Measurements from ENCODE around the gene UBE2K. TPM values are rescaled to one million over a fixed set of nuclear protein-coding genes. Genes with fewer than 3 reads are reported as not detected.
"Not testable (repeated sequence)": the region's sequence is repeated elsewhere in the genome, so short reads cannot be mapped to it uniquely, and the experiment has no call there.

Gene UBE2K
- total RNA-seq, 1 experiment from 2014 or later: 13.3 TPM

DNA sequence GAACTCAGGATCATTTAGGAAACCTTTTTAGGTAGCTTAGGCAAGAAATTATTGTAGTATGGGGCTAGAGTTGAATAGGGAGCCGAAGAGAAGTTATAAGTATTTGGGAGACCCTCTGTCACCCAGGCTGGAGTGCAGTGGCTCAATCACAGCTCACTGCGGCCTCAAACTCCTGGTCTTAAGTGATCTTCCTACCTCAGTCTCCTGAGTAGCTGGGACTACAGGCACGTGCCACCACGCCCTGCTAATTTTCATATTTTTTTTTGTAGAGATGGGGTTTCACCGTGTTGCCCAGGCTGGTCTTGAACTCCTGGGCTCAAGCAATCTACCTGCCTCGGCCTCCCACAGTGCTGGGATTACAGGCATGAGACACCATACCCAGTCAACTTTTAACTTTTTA, 23.3 kb downstream of the UBE2K start:
- not testable (repeated sequence) for H3K36me3 ChIP-seq

DNA sequence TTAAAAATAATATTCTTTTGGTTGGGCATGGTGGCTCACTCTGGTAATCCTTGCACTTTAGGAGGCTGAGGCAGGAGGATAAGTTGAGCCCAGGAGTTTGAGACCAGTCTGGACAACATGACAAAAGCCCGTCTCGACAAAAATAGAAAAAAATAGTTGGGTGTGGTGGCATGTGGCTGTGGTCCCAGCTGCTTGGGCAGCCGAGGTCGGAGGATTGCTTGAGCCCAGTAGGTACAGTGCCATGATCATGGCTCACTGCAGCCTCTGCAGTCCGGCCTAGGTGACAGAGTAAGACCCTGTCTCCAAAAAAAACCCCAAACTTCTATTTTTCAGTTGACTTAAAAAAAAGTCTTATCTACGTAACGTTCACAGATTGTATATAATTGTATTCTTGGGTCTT, 23.9 kb downstream of the UBE2K start:
- no peak for DNase-seq (ENCODE audit: low read depth in 1 of 2, low spot score in 2 of 2)
- no peaks in the 10 kb centered on the region for H3K9me3 ChIP-seq (replicated peaks)
- H3K27me3 ChIP-seq (replicated peaks): no peaks in the 10 kb centered on the region
- H3K27ac ChIP-seq: no peak overlapping the region
- no peaks in the 10 kb centered on the region for H3K36me3 ChIP-seq
- no peaks in the 10 kb centered on the region for H3K4me1 ChIP-seq (replicated peaks)
- no peak overlapping the region for H3K4me3 ChIP-seq

More for the DNA sequence above, 23.3 kb downstream of the UBE2K start:
- not testable (repeated sequence) for H3K4me1 ChIP-seq (replicated peaks); DNase-seq (ENCODE audit: low read depth in 1 of 2, low spot score in 2 of 2); H3K4me3 ChIP-seq; H3K27ac ChIP-seq; H3K9me3 ChIP-seq (replicated peaks); H3K27me3 ChIP-seq (replicated peaks)

DNA sequence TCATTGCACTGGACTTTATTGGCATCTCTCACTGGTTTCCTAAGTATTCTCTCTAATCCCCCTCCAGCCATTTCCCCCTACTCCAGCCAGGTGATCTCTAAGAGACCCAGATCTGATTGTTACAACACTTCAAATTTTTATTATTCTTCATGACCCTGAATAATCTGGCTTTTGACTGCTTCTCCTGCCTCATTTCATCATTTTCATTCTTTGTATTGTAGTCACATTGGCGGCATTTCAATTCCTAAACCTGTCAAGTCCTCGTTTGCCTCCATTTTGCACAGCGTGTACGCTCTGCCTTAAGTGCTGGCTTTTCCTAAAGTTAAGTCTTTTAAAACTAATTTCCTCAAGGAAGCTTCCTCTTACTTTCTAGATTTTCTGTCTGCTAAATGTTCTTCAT, 31.6 kb downstream of the UBE2K start:
- H3K4me3 ChIP-seq: no peak overlapping the region
- no peaks in the 10 kb centered on the region for H3K27me3 ChIP-seq (replicated peaks)
- H3K27ac ChIP-seq: no peak overlapping the region
- DNase-seq (ENCODE audit: low read depth in 1 of 2, low spot score in 2 of 2): no peak
- no peaks in the 10 kb centered on the region for H3K36me3 ChIP-seq
- no peaks in the 10 kb centered on the region for H3K9me3 ChIP-seq (replicated peaks)
- H3K4me1 ChIP-seq (replicated peaks): no peaks in the 10 kb centered on the region

DNA sequence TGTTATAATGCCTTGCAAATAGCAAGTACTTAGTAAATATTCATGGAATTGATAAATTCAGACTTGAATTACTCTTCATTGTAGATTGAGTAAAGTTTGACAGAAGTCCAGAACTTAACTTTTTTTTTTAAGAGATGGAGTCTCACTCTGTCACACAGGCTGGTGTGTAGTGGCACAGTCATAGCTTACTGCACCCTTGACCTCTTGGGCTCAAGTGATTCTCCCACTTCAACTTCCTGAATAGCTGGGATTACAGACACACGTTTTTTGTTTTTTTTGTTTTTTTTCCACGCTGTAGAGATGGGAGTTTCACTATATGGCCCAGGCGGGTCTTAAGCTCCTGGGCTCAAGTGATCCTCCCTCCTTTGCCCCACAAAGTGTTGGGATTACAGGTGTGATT, 32.1 kb downstream of the UBE2K start:
- Histone ChIP-seq H3K9me3 (replicated peaks) (no peaks in the 10 kb centered on the region), H3K4me1 (replicated peaks) (no peaks in the 10 kb centered on the region), H3K27me3 (replicated peaks) (no peaks in the 10 kb centered on the region), H3K36me3 (no peaks in the 10 kb centered on the region), H3K27ac (no peak overlapping the region), H3K4me3 (no peak overlapping the region)
- DNase-seq (ENCODE audit: low read depth in 1 of 2, low spot score in 2 of 2): no peak

DNA sequence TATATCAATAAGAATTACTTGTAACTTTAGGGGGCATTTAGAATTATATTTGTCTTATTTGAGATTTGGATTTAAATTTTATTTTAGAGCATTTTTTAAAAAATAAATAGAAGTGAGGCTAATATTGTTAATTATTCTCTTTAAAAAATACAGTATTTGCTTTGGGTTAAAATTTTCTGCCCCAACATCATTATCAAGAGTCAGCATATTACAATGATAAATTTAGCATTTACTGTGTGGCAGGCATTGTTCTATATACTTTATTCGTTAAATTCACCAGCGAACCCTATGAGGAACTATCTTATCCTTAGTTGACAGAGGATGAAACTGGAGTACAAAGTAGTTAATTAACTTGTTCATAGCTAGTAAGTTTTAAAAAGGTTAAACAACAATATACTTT, 34.0 kb downstream of the UBE2K start:
- DNase-seq (ENCODE audit: low read depth in 1 of 2, low spot score in 2 of 2): no peak
- no peaks in the 10 kb centered on the region for H3K36me3 ChIP-seq
- H3K9me3 ChIP-seq (replicated peaks): no peaks in the 10 kb centered on the region
- H3K4me3 ChIP-seq: no peak overlapping the region
- no peaks in the 10 kb centered on the region for H3K4me1 ChIP-seq (replicated peaks)
- no peaks in the 10 kb centered on the region for H3K27me3 ChIP-seq (replicated peaks)
- H3K27ac ChIP-seq: no peak overlapping the region

DNA sequence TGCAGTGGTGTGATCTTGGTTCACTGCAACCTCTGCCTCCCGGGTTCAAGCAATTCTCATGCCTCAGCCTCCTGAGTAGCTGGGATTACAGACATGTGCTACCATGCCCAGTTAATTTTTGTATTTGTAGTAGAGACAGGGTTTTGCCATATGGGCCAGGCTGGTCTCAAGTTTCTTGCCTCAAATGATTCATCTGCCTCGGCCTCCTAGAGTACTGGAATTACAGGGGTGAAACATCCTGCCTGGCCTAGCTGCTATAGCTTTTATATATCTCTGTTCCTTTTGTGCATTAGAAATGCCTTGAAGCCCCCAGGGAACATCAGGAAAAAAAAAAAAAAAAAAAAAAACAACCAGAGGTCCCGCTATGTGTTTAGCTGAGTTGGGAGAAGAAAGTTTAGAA, 34.8 kb downstream of the UBE2K start:
- no peaks in the 10 kb centered on the region for H3K4me1 ChIP-seq (replicated peaks)
- H3K27me3 ChIP-seq (replicated peaks): no peaks in the 10 kb centered on the region
- no peaks in the 10 kb centered on the region for H3K36me3 ChIP-seq
- no peak for DNase-seq (ENCODE audit: low read depth in 1 of 2, low spot score in 2 of 2)
- H3K4me3 ChIP-seq: no peak overlapping the region
- H3K27ac ChIP-seq: no peak overlapping the region
- no peaks in the 10 kb centered on the region for H3K9me3 ChIP-seq (replicated peaks)

DNA sequence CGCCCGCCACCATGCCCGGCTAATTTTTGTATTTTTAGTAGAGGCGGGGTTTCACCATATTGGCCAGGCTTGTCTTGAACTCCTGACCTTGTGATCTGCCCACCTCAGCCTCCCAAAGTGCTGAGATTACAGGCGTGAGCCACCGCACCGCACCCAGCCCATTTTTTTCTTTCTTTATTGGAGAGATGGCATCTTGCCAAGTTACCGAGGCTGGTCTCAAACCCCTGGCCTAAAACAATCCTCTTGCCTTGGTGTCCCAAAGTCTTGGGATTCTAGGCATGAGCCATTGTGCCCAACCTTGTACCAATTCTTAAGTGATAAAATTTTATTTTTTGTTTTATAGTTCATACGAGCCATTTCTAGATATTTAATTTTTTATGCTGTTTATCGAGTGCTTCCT, 41.7 kb downstream of the UBE2K start:
- DNase-seq (ENCODE audit: low read depth in 1 of 2, low spot score in 2 of 2); H3K36me3 ChIP-seq; H3K9me3 ChIP-seq (replicated peaks); H3K4me3 ChIP-seq; H3K27ac ChIP-seq; H3K27me3 ChIP-seq (replicated peaks); H3K4me1 ChIP-seq (replicated peaks): not testable (repeated sequence)

DNA sequence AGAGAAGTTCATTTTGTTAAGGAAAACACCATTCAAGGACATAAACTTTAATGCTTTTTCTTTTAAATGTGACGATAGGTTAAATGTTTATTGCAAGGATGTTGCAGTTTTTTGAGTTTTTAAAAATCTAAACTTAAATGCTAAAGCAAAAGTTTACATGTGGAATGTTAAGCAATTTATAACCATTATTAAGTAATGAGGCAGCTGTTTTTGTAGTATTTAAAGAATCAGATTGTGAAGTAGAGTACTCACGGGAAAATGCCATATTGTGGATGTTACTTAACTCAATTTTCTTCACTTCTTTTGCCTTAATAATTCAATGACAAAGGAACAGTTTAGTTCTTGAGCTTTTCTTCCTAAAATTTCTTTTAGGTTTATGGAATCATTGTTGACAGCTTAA, 43.5 kb downstream of the UBE2K start:
- peaks cover 7% of the 10 kb centered on the region; the same call in 1 of the 2 replicates for H3K36me3 ChIP-seq
- H3K9me3 ChIP-seq (replicated peaks): no peaks in the 10 kb centered on the region
- no peak overlapping the region for H3K27ac ChIP-seq
- H3K4me1 ChIP-seq (replicated peaks): no peaks in the 10 kb centered on the region
- no peak overlapping the region for H3K4me3 ChIP-seq
- DNase-seq (ENCODE audit: low read depth in 1 of 2, low spot score in 2 of 2): no peak
- no peaks in the 10 kb centered on the region for H3K27me3 ChIP-seq (replicated peaks)

DNA sequence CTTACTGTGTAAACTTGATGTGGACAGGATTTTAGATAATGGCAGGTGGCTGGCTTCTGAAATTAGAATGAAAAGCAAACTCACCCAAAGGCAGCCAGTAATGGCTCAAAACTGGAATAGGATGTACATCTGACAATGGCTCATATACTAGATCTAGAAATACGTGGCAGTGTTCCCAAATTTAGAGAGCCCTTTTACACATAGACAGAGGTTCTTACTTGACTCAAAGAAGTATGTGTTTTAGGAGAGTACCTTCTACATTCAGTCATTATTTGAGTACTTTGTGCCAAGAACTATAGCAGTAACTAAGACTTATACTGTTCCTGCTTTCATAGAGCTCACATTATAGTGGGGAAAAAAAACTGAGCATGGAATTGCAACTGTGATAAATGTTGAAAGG, 48.0 kb downstream of the UBE2K start:
- Histone ChIP-seq H3K9me3 (replicated peaks) (no peaks in the 10 kb centered on the region), H3K27me3 (replicated peaks) (no peaks in the 10 kb centered on the region), H3K4me1 (replicated peaks) (no peaks in the 10 kb centered on the region), H3K36me3 (peaks cover 11% of the 10 kb centered on the region; the same call in 1 of the 2 replicates), H3K27ac (no peak overlapping the region), H3K4me3 (no peak overlapping the region)
- no peak for DNase-seq (ENCODE audit: low read depth in 1 of 2, low spot score in 2 of 2)

DNA sequence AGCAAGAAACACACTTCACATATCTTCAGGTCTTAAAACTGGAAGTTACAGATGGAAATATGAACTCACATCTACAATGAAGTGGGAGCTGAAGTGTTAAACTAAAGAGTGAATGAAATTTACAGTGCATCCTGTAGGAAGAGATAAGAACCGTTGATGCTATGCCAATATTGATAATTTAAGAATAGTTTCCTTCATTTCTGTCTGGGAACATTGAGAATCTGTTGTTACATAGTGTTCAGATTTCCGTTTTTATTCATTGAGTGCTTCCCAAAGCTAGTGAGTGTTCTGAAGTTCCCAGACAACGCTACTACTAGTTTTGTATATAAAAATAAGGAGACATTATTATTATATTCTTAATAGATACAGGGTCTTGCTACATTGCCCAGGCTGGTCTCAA, 52.3 kb downstream of the UBE2K start:
- DNase-seq (ENCODE audit: low read depth in 1 of 2, low spot score in 2 of 2): no peak
- H3K27ac ChIP-seq: no peak overlapping the region
- H3K9me3 ChIP-seq (replicated peaks): no peaks in the 10 kb centered on the region
- no peaks in the 10 kb centered on the region for H3K27me3 ChIP-seq (replicated peaks)
- no peak overlapping the region for H3K4me3 ChIP-seq
- H3K36me3 ChIP-seq: peaks cover 11% of the 10 kb centered on the region; the same call in 1 of the 2 replicates
- H3K4me1 ChIP-seq (replicated peaks): no peaks in the 10 kb centered on the region

DNA sequence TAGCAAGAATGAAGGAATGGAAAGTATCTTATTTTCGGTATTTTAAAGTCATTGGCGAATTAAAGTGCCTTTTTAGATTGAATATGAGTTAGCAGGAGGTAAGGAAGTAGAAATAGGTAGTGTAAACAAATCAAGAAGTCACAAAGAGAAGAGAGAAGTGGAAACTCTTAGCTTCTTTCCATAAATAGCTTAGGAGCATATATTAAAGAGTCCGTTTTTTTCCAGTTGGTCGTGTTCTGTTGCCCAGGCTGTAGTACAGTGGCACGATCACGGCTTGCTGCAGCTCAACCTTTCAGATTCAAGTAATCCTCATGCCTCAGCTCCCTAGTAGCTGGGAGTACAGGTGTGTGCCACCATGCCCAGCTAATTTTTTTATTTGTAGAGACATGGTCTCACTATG, 56.4 kb downstream of the UBE2K start:
- no peak overlapping the region for H3K4me3 ChIP-seq
- H3K27me3 ChIP-seq (replicated peaks): no peaks in the 10 kb centered on the region
- H3K27ac ChIP-seq: no peak overlapping the region
- H3K9me3 ChIP-seq (replicated peaks): no peaks in the 10 kb centered on the region
- DNase-seq (ENCODE audit: low read depth in 1 of 2, low spot score in 2 of 2): no peak
- no peaks in the 10 kb centered on the region for H3K4me1 ChIP-seq (replicated peaks)
- H3K36me3 ChIP-seq: peaks cover 14% of the 10 kb centered on the region

DNA sequence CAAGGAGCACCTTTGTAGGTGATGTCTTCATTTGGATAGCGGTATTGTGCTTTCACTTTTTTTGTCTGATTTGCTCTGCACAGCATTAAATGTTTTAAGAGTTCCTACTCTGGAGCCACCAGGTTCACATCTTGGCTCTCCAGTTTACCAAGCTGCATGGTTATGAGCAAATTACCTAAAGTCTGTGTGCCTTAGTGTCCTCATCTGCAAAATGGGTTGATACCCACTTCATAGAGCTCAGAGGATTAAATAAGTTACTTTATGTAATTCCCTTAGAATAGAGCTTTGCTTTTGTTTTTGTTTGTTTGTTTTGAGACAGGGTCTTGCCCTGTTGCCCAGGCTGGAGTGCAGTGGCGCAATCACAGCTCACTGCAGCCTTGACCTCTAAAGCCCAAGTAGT, 58.2 kb downstream of the UBE2K start:
- H3K4me3 ChIP-seq: no peak overlapping the region
- no peak for DNase-seq (ENCODE audit: low read depth in 1 of 2, low spot score in 2 of 2)
- H3K27me3 ChIP-seq (replicated peaks): no peaks in the 10 kb centered on the region
- H3K36me3 ChIP-seq: peaks cover 14% of the 10 kb centered on the region
- no peak overlapping the region for H3K27ac ChIP-seq
- H3K9me3 ChIP-seq (replicated peaks): no peaks in the 10 kb centered on the region
- H3K4me1 ChIP-seq (replicated peaks): no peaks in the 10 kb centered on the region

DNA sequence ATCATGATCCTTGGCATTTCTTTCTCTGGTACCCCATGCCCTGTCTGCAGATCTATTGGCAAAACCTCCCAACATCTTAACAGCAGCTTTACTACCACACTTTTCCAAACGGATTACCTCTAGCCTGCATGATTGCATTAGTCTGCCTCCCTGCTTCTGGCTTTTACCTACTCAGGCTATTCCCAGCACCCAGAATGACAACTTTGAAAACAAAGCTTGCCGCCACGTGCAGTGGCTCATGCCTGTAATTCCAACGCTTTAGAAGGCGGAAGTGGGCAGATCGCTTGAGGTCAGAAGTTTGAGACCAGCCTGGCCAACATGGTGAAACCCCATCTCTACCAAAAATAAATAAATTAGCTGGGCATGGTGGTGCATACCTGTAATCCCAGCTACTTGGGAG, 60.2 kb downstream of the UBE2K start:
- Histone ChIP-seq H3K36me3 (peaks cover 17% of the 10 kb centered on the region), H3K27me3 (replicated peaks) (no peaks in the 10 kb centered on the region), H3K27ac (no peak overlapping the region), H3K9me3 (replicated peaks) (no peaks in the 10 kb centered on the region), H3K4me3 (no peak overlapping the region), H3K4me1 (replicated peaks) (no peaks in the 10 kb centered on the region)
- DNase-seq (ENCODE audit: low read depth in 1 of 2, low spot score in 2 of 2): no peak

DNA sequence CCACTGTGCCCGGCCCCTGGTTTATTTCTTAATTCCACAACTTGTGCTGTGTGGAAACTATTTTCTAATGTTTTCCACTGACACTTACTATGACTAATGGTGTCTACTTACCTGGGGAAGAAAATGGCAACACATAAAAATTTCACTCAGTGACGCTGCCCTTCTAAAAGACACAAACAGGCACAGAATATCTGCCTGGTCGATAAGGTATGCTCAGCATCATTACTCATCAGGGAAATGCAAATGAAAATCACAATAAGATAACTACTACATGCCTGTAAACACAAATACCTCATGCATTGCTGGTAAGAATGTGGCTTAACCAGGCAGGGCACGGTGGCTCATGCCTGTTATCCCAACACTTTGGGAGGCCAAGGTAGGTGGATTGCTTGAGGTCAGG, 61.6 kb downstream of the UBE2K start:
- H3K4me3 ChIP-seq: no peak overlapping the region
- H3K4me1 ChIP-seq (replicated peaks): no peaks in the 10 kb centered on the region
- DNase-seq (ENCODE audit: low read depth in 1 of 2, low spot score in 2 of 2): no peak
- H3K36me3 ChIP-seq: peaks cover 17% of the 10 kb centered on the region
- H3K9me3 ChIP-seq (replicated peaks): no peaks in the 10 kb centered on the region
- H3K27me3 ChIP-seq (replicated peaks): no peaks in the 10 kb centered on the region
- H3K27ac ChIP-seq: no peak overlapping the region

DNA sequence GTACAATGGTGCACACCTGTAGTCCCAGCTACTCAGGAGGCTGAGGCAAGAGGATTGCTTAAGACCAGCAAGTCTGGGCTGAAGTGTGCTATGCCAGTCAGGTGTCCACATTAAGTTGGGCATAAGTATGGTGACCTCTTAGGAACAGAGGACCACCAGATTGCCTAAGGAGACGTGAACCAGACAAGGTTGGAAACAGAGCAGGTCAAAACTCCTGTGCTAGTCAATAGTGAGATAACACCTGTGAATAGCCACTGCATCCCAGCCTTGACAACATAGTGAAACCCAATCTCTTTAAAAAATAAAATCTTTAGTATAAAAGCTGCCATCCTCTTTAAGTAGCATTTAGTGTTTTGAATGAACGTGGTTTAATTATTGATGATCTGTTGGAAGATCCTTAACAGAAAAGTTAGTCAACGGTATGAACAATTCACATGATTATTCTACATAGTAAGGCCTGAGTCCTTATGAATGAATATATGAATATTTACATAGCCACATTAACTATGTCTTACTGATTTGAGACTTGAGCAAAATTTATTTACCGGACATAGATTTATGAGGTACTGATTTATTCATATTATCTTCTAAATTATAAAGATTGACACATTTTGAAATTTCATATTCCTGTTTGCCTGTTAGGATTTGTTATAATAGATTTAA, 63.2 kb downstream of the UBE2K start:
- Histone ChIP-seq H3K27me3 (replicated peaks) (no peaks in the 10 kb centered on the region), H3K4me1 (replicated peaks) (no peaks in the 10 kb centered on the region), H3K27ac (no peak overlapping the region), H3K9me3 (replicated peaks) (no peaks in the 10 kb centered on the region), H3K36me3 (peaks cover 10% of the 10 kb centered on the region), H3K4me3 (no peak overlapping the region)
- no peak for DNase-seq (ENCODE audit: low read depth in 1 of 2, low spot score in 2 of 2)
